Measurements from ENCODE around the gene CNNM4.

The CNNM4 gene

DNA sequence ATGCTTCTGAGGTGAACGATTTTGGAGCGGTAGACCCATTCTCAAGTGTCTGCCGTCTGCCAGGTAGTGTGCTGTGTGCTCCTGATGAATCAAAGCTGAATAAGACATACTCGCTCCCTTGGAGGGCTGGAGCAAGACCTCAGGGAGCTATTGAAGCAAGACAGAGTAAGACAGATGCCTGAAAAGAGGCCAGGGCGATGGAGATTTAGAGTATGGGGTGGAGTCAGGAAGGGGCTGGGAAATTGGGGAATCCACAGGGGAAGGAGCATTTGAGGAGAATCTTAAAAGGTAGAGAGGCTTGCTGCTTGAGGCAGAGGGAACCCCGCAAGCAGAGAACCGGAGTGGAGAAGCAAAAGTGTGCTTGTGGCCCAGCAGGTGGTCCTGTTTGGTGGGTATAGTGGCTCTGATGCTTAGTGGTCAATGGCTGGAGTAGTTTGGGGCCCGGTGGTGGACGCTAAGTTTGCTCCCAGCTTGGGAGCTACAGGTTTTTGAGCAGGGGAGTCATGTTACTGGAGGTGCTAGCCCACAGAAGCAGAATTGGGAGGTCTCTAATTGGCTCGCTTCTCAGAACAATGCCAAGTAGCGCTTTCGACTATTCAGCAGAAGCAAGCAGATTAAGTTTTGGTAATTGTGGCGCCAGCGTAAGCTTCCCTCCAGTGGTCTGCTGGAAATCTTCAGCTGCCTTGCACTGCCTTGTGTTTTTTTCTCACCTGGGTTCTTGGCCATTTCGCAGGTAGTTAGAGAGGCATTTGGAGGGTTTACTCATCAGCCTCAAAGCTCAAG, 2.0 kb downstream of the CNNM4 start (continued):
- TF ChIP-seq, protein P1, sequence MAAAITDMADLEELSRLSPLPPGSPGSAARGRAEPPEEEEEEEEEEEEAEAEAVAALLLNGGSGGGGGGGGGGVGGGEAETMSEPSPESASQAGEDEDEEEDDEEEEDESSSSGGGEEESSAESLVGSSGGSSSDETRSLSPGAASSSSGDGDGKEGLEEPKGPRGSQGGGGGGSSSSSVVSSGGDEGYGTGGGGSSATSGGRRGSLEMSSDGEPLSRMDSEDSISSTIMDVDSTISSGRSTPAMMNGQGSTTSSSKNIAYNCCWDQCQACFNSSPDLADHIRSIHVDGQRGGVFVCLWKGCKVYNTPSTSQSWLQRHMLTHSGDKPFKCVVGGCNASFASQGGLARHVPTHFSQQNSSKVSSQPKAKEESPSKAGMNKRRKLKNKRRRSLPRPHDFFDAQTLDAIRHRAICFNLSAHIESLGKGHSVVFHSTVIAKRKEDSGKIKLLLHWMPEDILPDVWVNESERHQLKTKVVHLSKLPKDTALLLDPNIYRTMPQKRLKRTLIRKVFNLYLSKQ (tag by site-specific recombination; IDR thresholded peaks at IDR 0.05; ENCODE audit: borderline replicate concordance), result no peak
- TF ChIP-seq ZNF501 (tag by site-specific recombination; IDR thresholded peaks at IDR 0.05), result no peak
- TF ChIP-seq SP7 (tag by site-specific recombination; IDR thresholded peaks at IDR 0.05), result no peak
- TF ChIP-seq, protein P2, sequence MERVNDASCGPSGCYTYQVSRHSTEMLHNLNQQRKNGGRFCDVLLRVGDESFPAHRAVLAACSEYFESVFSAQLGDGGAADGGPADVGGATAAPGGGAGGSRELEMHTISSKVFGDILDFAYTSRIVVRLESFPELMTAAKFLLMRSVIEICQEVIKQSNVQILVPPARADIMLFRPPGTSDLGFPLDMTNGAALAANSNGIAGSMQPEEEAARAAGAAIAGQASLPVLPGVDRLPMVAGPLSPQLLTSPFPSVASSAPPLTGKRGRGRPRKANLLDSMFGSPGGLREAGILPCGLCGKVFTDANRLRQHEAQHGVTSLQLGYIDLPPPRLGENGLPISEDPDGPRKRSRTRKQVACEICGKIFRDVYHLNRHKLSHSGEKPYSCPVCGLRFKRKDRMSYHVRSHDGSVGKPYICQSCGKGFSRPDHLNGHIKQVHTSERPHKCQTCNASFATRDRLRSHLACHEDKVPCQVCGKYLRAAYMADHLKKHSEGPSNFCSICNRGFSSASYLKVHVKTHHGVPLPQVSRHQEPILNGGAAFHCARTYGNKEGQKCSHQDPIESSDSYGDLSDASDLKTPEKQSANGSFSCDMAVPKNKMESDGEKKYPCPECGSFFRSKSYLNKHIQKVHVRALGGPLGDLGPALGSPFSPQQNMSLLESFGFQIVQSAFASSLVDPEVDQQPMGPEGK (tag by site-specific recombination; IDR thresholded peaks at IDR 0.05), result no peak
- TF ChIP-seq, protein P3, sequence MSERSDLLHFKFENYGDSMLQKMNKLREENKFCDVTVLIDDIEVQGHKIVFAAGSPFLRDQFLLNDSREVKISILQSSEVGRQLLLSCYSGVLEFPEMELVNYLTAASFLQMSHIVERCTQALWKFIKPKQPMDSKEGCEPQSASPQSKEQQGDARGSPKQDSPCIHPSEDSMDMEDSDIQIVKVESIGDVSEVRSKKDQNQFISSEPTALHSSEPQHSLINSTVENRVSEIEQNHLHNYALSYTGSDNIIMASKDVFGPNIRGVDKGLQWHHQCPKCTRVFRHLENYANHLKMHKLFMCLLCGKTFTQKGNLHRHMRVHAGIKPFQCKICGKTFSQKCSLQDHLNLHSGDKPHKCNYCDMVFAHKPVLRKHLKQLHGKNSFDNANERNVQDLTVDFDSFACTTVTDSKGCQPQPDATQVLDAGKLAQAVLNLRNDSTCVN (tag by site-specific recombination; optimal IDR thresholded peaks at IDR 0.05), result peak; percentile 11
- TF ChIP-seq GLIS2 (tag by site-specific recombination; IDR thresholded peaks at IDR 0.05), result peak; percentile 35; the same call in 1 of the 2 replicates

DNA sequence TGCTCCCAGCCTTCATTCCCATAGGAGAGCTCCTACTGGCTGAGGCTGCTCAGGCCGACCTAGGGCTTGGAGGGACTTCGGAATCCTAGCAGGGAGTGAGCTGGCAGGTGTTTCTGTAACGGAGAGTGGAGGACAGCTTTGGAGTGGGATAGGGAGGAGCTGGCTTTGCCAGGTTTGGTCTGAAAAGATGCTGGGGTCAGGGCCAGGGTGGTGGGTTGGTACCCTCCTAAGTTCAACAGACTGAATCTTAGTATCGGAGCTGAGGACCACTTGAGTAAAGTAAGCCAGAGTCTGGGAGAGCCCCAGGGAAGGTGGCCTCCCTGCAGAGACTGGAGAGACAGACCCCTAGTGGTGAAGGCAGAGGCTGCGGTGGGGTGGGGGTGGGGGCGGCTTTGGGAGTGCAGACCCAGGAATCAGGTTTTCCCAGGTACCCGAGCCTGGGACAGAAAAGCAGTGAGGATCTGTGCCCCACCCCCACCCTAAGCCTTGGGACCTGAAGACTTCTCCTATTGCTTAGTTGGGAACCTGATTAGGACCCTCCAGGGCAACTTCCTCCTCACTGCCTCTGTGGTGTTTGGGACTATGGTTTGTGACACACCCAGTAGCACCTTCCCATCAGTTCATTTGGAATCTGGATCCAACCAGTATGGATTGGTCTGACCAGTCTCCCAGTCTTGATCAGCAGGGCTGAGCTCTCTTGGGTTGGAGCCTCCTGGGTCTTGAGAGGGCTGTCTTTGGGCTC, 3.0 kb downstream of the CNNM4 start:
- H3K27ac ChIP-seq (ENCODE audit: extremely low read depth, low read depth, low read length), result peak overlapping the region; percentile 29
- H3K9me3 ChIP-seq (ENCODE audit: control insufficient read depth, insufficient read depth, low read depth, low read length), result no peaks in the 10 kb centered on the region
- peak overlapping the region; percentile 73 for H3K4me3 ChIP-seq (ENCODE audit: low read depth, low read length)
- CTCF ChIA-PET, result interaction anchor here (0.5 to 6.8 kb wide), 23 partner anchors 11 to 1022 kb away, joined by 3 to 48 read pairs (median 5); partner anchors contain the start of gene ANKRD39
- H3K36me3 ChIP-seq (ENCODE audit: control insufficient read depth in 2 of 2, insufficient read depth in 1 of 2, low read length in 2 of 2), result peaks cover 0 to 15% of the 10 kb centered on the region in 2 experiments; a peak in 2 of 3 replicates
- H3K4me1 ChIP-seq (ENCODE audit: control insufficient read depth, insufficient read depth, low read length), result peaks cover 14% of the 10 kb centered on the region
- POLR2A ChIA-PET, result interaction anchor here (0.6 to 1.3 kb wide), 4 partner anchors 27 to 52 kb away, joined by 3 to 4 read pairs (median 4); no protein-coding TSS in a partner anchor
- TF ChIP-seq, protein P4, sequence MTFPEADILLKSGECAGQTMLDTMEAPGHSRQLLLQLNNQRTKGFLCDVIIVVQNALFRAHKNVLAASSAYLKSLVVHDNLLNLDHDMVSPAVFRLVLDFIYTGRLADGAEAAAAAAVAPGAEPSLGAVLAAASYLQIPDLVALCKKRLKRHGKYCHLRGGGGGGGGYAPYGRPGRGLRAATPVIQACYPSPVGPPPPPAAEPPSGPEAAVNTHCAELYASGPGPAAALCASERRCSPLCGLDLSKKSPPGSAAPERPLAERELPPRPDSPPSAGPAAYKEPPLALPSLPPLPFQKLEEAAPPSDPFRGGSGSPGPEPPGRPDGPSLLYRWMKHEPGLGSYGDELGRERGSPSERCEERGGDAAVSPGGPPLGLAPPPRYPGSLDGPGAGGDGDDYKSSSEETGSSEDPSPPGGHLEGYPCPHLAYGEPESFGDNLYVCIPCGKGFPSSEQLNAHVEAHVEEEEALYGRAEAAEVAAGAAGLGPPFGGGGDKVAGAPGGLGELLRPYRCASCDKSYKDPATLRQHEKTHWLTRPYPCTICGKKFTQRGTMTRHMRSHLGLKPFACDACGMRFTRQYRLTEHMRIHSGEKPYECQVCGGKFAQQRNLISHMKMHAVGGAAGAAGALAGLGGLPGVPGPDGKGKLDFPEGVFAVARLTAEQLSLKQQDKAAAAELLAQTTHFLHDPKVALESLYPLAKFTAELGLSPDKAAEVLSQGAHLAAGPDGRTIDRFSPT (tag by site-specific recombination; IDR thresholded peaks at IDR 0.05), result no peak
- TF ChIP-seq, protein P5, sequence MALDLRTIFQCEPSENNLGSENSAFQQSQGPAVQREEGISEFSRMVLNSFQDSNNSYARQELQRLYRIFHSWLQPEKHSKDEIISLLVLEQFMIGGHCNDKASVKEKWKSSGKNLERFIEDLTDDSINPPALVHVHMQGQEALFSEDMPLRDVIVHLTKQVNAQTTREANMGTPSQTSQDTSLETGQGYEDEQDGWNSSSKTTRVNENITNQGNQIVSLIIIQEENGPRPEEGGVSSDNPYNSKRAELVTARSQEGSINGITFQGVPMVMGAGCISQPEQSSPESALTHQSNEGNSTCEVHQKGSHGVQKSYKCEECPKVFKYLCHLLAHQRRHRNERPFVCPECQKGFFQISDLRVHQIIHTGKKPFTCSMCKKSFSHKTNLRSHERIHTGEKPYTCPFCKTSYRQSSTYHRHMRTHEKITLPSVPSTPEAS (tag by site-specific recombination; IDR thresholded peaks at IDR 0.05), result no peak
- TF ChIP-seq GLI4 (tag by site-specific recombination; IDR thresholded peaks at IDR 0.05) (no peak), ZBTB48 (tag by site-specific recombination; IDR thresholded peaks at IDR 0.05) (peak; percentile 66), RBAK (tag by site-specific recombination; IDR thresholded peaks at IDR 0.05) (no peak), ZNF433 (tag by site-specific recombination; IDR thresholded peaks at IDR 0.05; ENCODE audit: low read depth) (no peak), ZNF24 (tag by site-specific recombination; IDR thresholded peaks at IDR 0.05) (no peak), KLF7 (tag by site-specific recombination; IDR thresholded peaks at IDR 0.05; ENCODE audit: borderline replicate concordance) (no peak), ZNF548 (tag by site-specific recombination; IDR thresholded peaks at IDR 0.05) (no peak), ZNF555 (tag by site-specific recombination; conservative IDR thresholded peaks at IDR 0.05) (no peak), YY2 (tag by site-specific recombination; IDR thresholded peaks at IDR 0.05) (no peak), ZNF292 (tag by site-specific recombination; IDR thresholded peaks at IDR 0.05; ENCODE audit: borderline replicate concordance, low read depth) (no peak), OSR2 (tag by site-specific recombination; IDR thresholded peaks at IDR 0.05) (peak; percentile 19; the same call in 1 of the 2 replicates)
- TF ChIP-seq, protein P2 (tag by site-specific recombination; IDR thresholded peaks at IDR 0.05), result peak; percentile 46; the same call in 1 of the 2 replicates
- TF ChIP-seq, protein P6, sequence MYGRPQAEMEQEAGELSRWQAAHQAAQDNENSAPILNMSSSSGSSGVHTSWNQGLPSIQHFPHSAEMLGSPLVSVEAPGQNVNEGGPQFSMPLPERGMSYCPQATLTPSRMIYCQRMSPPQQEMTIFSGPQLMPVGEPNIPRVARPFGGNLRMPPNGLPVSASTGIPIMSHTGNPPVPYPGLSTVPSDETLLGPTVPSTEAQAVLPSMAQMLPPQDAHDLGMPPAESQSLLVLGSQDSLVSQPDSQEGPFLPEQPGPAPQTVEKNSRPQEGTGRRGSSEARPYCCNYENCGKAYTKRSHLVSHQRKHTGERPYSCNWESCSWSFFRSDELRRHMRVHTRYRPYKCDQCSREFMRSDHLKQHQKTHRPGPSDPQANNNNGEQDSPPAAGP (tag by site-specific recombination; IDR thresholded peaks at IDR 0.05), result 0 out of 2 replicates have a peak, but pooled peaks have one; percentile 17
- TF ChIP-seq, protein P7, sequence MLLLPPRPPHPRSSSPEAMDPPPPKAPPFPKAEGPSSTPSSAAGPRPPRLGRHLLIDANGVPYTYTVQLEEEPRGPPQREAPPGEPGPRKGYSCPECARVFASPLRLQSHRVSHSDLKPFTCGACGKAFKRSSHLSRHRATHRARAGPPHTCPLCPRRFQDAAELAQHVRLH (tag by site-specific recombination; IDR thresholded peaks at IDR 0.05), result no peak
